Amniotic stem cell (primary cell): Measurements from ENCODE around the gene CCDC185.
A peak's percentile ranks its signal among the peaks of the same experiment; 100 is the strongest.
"Not testable (repeated sequence)": the region's sequence is repeated elsewhere in the genome, so short reads cannot be mapped to it uniquely, and the experiment has no call there.

Experiments
- DNase-seq: peaks from one replicate; lab custom pipeline; 2025; lab: John Stamatoyannopoulos, UW

Gene CCDC185

DNA sequence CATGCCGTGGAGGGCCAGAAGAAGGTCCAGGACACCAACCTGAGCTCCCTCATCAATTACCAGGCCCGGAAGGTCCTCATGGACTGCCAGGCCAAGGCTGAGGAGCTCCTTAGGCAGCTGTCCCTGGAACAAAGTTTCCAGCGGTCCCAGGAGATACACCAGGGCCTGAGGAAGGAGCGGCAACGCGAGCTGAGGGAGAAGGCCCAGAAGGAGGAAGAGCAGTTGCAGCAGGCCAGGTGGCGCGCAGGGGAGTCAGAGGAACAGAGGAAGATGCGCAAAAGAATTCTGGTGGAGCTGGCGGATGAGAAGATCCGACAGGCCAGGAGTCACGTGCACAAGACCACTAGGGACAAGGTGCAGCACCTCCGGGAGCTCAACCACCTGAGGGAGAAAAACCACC, 1.5 kb downstream of the CCDC185 start:
- no peak for DNase-seq

DNA sequence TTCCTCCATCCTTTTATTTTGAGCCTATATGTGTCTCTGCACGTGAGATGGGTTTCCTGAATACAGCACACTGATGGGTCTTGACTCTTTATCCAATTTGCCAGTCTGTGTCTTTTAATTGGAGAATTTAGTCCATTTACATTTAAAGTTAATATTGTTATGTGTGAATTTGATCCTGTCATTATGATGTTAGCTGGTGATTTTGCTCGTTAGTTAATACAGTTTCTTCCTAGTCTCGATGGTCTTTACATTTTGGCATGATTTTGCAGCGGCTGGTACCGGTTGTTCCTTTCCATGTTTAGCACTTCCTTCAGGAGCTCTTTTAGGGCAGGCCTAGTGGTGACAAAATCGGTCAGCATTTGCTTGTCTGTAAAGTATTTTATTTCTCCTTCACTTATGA, 6.2 kb downstream of the CCDC185 start:
- DNase-seq = not testable (repeated sequence)

DNA sequence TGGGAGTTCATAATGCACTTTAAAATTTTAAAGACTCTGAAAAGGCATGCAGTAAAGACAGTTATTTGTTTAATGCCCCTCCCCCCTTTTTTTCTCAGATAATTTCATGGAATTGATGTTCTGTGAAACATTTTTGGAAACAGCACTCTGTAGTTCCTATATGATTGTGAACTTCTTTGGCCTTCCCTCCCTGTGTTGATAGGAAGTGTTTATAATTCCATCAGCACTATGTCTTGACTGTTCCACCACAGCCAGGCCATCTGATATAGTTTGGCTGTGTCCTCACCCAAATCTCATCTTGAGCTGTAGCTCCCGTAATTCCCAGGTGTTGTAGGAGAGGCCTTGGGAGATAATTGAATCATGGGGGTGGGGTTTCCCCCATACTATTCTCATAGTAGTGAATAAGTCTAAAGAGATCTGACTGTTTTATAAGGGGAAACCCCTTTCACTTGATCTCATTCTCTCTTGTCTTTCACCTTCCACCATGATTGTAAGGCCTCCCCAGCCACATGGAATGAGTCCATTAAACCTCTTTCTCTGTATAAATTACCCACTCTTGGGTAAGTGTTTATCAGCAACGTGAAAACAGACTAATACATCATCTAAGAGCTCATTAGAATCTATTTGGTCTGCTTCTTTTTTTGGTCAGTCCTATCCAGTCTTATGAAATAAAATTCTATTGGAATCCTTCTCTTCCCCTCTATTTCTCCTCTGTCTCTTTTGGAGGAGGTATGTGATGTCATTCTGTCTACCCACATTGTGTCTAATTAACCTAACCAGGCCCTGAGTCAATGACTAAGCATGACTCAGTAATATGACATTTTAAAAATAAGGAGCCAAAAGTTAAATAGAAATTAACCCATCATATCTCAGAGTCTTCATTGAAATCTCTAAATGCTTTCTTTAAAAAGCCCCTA, 8.9 kb downstream of the CCDC185 start:
- DNase-seq = peak; percentile 33

DNA sequence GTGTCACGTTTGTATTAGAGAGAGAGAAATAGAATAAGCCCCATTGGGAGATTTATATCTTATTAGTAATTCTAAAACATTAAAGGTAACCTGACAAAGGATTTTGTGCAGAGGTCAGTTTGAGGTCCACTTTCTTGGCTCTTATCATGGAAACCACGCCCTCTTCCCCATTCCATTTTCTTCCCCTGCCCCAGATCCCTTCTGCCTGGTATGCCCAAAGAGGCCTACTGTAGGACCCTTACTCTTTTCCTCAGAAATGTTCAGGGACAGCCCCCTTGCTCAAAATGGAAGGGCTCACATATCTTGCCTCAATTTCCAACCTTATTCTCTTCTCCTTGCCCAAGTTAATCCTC, 9.6 kb downstream of the CCDC185 start:
- no peak for DNase-seq

DNA sequence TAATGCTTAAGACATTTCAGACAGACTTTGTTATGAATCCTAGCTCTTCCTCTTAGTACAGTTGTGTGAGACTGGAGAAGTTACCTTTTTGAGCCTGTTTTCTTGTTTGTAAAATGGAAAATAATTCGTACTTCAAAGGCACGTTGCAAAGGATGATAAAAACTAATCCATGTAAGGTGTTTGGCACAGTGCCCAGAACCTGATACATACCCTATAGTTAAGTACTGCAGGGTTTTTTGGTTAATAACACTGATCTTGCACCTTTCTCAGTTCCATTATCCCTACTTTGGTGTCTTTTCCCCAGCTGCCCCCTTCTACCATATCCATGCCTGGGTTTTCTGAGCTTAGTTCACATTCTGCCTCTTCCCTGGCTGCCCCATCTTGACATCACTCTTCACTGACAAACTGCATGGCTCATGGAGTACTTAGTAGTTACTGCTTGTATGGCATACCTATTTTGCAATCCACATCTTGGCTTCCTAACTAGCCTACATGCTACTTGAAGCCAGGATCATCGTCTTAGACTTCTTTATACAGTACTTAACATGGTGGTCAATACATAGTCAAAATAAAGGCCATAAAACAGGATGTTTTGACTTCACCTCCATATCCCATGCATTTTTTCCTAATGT, 10.1 kb downstream of the CCDC185 start:
- no peak for DNase-seq

DNA sequence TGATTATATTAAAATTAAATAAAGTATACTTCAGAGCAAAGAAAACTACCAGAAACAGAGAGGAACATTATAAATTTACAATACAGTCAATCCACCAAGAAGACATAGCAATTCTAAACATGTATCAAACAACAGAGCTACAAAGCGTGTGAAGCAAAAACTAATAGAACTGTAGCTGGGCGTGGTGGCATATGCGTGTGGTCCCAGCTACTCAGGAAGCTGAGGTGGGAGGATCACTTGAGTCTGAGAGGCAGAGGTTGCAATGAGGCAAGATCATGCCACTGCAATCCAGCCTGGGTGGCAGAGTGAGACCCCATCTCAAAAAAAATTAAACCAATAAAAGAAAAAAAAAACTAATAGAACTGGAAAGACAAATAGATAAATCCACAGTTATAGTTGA, 12.3 kb downstream of the CCDC185 start:
- DNase-seq = no peak

DNA sequence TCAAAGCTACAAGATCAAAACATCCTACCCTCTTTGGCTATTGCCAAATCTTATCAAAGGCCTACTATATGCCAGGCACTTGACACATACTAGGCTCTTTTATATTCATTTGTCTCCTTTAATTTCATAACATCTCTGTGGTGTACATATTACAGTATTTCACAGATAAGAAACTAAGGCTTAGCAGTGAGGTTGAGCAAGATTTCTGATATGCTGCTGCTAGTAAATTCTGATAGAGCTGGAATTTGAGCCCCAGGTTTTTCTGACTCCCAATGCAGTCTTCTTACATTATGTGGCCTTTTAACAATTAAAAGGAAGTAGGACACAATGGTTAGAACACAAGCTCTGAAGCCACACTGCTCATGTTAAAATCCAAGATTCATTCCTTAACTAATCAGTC, 16.8 kb downstream of the CCDC185 start:
- no peak for DNase-seq

DNA sequence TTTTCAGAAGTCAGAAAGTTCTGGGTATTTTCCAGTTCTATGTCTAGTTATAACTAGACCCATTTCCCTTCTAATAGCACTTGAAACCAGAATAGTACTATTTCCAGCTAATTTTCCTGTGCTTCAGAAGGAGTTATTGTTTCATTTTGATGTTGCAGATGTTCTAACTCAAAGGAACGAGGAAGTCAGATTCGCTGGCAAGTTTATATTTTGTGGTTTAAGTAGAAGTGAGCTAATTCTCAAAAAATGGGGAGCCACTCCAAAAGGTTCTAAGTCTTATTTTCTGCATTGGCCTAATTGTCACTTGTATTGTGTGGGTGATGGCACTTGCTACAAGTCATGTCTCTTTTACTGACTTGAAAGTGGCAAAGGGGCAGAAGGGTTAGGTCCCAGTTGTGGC, 18.1 kb downstream of the CCDC185 start:
- DNase-seq = no peak

DNA sequence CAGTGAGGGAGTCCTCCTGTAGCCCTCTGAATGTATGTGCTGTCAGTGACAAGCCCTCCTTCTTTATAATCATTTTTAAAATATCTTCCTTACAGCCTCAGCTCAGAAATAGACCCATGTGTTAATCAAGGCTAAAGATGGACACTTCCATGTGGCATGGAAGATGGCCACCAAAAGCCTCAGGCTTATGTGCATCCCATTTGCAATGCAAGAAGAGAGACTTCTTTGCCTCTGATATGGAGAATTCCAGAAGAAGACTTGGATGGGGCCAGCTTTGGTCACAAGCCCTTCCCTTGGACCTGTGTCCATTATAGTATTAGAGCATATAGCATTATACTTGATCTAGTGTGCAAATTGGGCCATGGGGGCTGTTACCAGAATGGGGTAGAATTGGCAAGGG, 18.5 kb downstream of the CCDC185 start:
- DNase-seq = no peak

DNA sequence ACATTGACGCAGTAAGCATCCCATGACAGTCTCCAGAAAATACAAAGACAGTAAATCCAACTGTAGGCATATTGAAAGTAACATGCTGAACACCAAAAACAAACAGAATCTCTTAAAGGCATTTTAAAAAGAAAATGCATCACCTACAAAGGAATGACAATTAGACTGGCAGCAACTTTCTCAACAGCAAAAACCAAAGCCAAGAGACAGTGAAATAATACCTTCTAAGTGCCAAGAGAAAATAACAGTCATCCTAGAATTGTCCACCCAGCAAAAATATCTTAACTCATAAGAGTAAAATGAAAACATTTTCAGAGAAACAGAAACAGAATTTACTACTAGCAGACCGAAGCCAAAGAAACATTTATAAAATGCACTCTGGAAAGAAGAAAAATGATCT, 20.0 kb downstream of the CCDC185 start:
- DNase-seq = no peak

DNA sequence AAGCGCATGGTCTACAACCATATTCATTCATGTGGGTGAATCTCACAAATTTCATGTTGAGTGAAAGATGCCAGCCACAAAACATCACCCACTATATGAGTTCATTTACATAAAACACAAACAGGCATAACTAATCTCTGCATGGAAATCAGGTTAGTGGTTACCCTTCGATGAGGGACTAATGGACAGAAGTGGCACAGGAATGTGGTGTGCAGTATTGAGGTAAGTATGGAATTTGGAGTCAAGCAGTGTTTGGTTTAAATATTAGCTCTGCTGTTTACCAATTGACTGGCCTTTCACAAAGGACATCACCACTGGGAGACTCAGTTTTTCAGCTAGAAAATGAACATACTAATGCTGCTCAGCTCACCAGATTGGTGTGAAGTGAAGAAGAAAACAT, 24.2 kb downstream of the CCDC185 start:
- DNase-seq = no peak

DNA sequence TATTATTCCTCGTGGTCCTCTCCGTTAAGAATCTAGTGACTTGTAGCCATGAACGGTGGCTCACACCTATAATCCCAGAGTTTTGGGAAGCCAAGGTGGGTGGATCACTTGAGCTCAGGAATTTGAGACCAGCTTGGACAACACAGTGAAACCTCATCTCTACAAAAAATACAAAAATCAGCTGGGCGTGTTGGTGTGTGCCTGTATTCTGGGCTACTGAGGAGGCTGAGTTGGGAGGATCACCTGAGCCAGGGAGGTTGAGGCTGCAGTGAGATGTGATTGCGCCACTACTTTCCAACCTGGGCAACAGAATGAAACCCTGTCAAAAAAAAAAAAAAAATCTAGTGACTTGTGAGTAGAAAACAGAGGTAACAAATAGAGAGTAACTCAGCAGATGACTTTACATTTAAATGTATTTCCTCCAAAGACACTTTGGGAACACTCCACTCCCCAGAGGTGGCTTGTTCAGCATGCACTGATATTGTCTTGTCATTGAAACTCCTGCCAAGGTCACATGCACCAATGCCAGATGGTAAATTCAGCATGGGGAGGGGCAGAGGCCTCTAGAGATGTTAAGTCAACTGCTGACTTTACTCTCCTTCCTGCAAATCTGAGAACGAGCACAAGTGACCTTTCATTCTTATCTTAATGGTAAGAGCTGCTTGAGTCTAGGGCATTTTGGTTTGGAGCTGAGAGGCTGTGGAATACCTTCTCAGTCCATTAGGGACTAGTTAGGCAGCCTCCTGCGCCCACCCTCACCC, 24.9 kb downstream of the CCDC185 start:
- no peak for DNase-seq

DNA sequence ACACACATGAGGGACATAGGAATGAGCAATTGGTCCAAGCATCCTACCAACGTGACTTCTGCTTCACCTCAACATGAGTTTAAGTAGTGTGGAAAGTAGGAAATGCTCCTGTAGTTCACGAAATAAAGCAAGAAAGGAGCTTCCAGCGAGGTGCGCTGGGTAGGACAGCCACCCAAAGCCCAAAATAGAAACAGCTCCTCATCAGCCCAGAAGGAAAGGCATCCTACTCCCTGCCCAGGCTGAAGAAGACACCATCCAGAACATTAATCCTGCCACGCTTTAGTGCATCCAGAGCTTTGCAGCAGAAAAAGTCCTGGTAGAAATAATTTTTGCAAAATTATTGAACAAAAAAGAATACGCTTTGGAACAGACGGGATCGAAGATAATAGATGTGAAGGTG, 25.9 kb downstream of the CCDC185 start:
- DNase-seq = no peak

DNA sequence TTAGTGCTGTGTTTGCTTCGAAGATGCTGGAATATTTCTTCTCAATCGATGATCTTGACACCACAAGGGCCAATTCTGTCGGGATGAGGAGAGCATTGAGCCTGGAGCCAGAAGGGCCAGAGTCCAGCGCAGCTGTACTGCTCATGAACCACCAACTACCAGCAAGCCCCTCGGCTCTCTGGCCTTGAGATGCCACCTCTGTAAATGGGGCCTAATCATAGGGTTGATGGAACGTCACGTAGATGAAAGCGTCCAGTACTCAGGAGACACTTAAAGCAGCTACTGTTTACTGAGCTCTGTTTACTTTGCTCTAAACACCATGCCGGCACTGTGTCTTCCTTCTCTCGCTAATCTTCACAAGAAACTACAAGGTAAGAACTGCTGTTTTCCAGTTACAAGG, 26.3 kb downstream of the CCDC185 start:
- DNase-seq = no peak

DNA sequence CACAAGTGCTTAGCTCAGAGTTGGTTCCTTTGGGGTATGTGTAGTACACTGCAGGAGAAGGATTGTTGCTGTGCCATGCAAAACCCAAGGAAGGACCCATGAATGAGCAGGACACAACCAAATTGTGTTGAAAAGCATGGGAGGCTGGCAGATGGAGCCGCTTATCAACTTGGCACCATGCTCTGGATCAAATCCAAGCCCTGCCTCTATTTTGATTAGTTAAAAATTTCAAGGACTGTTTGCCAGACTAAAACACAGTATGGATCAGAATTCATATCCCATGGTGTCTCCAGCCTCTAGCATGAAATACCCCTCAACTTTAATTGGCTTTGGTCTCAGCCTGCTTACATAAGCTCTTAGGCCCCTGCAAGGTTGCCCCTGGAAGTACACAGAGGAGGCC, 27.8 kb downstream of the CCDC185 start:
- no peak for DNase-seq

DNA sequence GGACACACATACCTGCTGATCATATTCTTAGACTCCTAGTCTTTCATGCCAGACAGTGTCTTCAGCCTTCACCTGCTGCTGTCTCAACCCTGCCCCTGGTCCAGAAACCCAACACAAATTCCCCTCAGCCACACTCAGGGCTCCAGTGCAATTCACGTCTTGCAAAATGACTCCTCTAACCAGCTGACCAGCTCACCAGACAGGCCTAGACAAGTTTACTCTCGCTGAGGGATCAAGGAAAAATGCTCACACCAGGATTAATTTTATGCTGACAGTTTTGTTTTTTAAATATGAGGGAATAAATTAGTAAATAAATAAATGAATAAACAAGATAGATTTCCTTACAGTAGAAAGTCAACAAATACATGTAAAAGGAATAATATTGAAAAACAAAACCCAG, 28.5 kb downstream of the CCDC185 start:
- DNase-seq = no peak

DNA sequence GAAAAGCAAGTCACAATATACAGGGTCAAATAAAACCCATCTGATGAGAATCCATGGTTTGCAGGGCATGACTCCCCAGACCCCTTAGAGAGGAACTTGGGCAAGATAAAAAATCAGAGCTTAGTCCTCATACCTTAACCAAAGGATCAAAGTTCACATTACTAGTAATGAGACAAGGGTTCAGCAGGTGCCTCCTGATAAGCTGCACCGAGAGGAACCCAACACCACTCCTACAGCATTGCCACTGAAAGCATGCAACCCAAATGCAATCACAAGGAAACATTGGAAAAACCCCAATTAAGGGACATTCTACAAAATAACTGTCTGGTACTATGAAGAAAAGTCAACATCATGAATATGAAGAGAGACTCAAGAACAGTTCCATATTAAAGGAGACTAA, 29.7 kb downstream of the CCDC185 start:
- DNase-seq = no peak

DNA sequence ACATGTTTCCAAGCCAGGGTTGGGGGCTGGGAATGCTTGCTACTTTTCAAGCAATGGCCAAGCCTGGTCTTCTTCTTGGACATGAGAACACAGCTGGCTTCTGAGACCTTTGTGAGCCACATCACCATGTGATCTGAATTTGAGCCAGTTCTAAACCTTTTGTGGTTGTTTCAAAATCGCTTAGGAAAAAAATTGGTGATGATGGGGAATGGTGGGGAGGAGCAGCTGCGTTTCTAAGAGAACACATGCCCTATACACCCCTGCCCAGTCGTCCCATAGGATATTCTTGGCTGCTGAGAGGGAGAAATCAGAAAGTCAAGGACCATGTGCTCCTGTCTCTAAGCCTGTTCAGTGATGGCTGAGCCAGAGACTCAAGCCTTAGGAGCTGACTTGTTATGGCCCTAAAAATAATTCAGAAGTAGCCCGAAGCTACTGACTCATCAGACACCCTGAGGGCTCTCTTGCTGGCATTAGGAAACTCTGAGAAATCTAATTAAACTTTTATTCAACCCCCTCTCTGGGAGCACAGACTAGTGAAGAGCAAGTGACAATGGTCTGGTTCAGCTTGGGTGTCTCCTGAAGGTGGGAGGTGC, 30.5 kb downstream of the CCDC185 start:
- no peak for DNase-seq

DNA sequence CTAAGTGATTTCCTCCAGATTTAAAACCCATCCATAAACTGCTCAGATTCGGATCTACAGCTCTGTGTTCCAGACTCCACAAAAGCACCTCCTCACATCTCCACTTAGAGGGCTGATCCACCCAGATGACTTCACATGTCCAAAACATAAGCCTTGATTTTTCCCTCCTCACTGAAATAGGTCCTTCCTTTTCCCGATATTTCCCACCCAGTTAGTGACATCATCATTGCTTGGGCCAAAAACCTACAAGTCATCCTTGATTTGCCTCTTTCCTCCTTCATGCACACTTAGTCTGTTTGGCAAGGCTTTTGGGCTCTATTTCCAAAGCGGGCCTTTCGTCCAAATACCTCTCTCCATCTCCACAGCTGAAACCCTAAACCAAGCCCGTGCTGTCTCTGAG, 32.3 kb downstream of the CCDC185 start:
- no peak for DNase-seq

DNA sequence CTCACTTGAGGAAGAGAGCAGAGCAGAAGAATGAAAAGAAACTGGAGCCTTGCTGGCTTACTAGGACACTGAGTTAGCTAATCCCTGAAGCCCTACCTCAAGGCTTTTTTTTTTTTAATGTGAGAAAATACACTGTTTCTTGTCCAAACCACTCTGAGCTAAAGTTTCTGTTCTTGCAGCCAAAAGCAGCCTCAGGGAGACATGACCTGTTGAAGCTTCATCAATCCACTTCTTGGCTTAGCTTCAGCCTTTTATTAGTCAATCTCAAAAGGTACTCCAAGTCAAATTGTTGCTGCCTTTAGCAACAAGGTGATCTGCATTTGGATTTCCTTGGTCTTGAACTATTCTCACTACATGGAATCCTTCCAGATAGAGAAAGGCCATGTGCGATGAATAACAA, 33.7 kb downstream of the CCDC185 start:
- DNase-seq = no peak

DNA sequence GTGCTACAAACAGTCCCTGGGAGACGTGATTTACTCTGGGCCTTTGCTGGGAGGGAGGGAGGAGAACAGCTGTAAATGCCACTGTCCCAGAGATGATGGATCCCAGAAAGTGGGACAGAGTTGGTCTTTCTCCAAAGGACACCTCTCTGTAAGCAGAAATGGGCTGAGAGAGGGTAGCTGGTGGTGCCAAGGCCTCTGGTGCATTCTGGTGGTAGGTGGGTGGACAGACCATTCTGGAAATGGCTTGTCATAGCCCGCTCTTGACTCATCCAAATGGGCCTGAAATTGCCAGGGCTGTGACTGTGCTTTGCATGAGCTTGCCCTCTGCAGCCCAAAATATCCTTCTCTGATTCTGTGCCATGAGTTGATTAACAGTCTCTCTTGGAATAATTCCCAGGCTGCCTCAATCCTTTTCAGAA, 36.1 kb downstream of the CCDC185 start:
- DNase-seq = no peak

DNA sequence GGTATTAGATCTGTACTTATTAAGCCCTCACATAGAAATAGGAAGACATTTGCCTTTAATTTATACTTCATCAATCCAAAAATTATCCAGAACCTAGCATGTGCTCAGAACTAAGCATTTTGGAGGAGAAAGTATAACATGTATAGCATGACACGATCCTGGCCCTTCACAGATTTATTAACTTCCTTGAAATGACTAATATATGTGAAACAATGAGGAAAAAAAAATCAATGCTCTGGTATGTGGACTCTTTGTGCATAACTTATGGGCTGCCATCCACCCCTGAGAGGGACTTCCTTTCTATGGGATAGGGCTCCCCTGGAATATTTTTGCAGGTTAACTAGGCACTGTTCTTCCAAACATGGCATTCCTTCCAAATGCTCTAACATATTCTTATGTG, 36.6 kb downstream of the CCDC185 start:
- no peak for DNase-seq

DNA sequence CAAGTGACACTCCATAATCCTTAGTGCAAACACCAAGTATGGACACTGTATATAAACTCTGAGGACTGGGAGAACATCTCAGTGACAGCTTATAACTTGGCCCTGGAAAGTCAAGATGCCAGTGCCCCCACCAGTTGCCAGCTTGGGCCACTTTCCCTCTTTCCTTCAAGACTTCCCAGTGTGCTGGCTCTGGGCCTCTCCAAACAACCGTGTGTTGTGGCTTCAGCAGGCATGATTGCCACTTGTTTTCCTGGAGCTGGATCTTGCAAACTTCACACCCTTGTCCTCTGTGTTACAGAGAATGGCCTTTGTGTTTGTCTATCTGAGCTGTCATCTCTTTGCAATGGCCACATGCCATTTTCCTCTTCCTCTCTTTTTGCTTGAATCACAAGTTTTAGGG, 37.0 kb downstream of the CCDC185 start:
- DNase-seq = no peak
